Effector CD4-positive, alpha-beta T cell (primary cell): ENCODE data around the gene CCDC188.

Experiments
- DNase-seq: peaks from one replicate; pipeline ENCODE4 v3.0.0-alpha.2; 2020

CCDC188 gene

GRCh38 chr22:20116376-20116950 lies 34.4 kb downstream of the CCDC188 start:
- no peak for DNase-seq

DNA sequence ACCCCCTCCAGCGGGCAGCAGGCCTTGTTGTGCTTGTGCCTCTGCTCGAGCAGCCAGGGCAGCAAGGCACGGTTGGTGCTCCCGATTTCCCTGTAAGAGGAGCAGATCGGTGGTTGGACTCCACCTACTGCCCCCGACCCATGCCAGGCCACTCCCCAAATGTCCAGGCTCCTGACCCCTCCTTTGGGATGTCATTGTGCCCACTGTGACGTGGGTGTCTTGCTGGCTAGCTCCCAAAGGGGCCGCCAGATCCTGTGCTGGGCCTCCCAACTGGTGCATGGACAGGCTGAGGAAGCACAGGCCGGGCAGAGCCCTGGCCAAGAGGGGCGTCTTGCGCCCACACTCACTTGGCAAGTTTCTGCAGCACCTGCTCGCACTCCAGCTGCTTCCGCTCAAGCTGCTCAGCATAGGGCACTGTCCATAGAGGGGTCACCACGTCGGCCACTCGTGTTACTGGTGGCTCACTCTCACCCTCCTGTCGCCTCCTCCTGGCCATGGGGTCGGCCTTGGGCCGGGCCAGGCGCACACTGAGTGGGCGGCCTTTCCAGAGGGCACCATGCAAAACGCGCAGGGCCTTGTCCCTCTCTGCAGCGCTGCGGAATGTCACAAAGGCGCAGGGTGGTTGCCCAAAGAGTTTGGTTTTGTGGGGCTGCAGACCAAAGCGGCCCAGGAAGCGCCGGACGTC lies 35.0 kb downstream of the CCDC188 start, which contains the start of gene RANBP1:
Gene RANBP1, plus strand, starts transcription at position 414 of the 685 bp plus-strand sequence. Its CDS starts 81 bp downstream, at position 495.
- no peak for DNase-seq

- DNase-seq, result no peak
Measured at GRCh38 chr22:20114506-20115475, 36.1 kb downstream of the CCDC188 start.

- DNase-seq, result no peak
Measured at GRCh38 chr22:20113551-20114310, 37.1 kb downstream of the CCDC188 start.

- no peak for DNase-seq
Measured at GRCh38 chr22:20112623-20113511, 38.0 kb downstream of the CCDC188 start.

DNA sequence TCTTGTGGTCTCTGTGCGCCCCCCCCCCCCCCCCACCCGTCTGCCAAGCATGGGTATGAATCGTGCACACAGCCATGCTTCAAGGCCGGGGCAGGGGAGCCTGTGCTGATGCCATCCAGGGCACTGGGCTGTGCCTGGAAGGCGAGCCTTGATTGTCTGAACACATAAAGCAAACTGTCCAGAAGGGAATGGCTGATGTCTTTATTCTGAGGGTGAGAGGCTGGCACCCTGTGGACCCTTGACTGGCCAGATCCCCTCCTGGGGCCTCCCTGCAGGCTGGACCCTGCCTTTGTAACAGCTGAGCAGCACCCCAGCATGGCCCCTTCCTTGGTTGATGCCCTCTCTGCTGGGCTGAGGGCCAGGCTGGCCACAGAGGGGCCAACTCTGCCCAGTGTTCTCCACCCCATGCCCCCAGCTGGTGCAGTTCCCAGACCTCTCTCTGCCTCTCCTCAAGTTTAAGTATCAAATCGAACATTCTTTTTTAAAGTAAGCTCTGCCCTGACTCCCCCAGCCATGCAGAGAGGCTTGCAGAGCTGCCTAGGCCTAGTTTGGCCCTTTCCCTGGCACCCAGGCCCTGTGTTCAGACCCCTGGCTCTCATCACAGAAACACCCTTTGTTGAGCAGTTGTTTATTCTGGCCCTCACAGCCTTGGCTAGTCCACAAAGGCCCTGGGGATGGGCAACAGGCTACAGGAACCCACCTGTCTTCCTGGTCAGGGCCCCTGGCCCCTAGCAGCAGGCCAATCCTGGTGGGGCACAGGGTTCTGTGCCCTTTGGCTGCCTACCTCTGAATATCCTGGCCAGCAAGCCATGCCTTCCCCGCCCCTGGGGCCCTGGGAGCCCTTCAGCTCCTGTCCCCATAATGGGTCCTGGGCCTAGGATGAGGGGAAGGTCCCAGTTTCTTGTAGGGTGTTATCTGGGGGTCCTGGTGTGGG lies 38.9 kb downstream of the CCDC188 start:
- no peak for DNase-seq

DNA sequence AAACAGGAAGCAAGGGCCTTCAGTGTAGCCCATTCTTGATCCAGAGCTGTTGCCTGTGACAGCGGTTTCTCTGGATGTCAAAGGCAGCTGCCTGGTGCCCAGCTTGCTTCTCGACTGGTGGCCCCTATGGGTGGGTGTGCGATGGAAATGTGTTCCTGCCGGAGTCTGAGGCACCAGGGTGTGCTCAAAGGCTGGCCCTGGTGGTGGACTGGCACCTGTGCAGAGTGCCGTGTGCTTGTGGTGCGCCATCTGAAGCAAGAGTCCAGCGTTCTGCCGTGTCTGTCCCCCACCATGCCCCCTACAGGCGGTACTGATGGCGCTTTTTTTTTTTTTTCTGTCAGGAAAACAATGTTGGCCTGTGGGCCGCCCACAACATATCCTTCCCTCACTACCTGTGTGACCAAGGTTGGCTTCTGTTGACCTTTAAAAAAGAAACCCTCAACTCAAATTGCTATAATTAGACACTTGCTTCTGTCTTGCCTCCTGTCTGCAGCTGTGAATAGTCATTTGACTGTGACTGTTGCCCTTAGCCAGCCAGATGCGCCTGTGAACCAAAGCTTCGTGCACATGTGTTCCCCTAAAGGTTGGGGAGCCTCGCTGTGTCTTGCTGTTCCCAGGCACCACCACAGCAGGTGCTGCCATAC lies 39.7 kb downstream of the CCDC188 start:
- no peak for DNase-seq

DNA sequence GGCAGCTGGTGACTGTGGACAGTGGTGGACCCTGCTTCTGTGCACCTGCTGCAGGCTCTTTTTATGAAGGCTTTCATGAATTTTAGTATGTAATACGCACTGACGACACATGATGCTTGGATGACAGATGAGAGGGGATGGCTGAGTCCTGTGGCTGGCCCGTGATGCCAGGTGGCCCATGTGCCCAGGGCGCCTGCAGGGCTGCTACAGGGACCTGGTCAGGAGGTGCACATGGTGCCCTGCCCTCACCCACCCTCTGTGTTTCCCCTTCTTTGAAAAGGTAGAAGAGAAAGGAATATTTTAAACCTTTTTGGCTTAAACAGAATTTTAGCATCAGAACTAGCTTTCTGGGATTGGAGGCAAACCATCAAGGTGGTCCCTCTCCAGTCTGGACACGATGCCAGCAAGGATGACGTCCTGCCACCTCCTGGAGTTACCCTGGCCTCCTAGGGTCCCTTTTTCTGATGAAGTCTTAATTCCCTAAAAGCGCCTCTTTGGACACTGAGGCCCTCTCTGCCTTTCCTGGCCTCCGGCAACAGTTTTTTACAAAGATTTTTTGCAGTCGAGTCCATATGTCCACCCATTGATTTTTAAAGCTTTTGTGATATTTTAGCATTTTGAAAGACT lies 40.4 kb downstream of the CCDC188 start:
- DNase-seq, result no peak

- no peak for DNase-seq
Measured at GRCh38 chr22:20109411-20110358, 41.2 kb downstream of the CCDC188 start.

GRCh38 chr22:20108757-20109230 lies 42.1 kb downstream of the CCDC188 start:
- no peak for DNase-seq

GRCh38 chr22:20107951-20108756 lies 42.7 kb downstream of the CCDC188 start:
- no peak for DNase-seq

DNA sequence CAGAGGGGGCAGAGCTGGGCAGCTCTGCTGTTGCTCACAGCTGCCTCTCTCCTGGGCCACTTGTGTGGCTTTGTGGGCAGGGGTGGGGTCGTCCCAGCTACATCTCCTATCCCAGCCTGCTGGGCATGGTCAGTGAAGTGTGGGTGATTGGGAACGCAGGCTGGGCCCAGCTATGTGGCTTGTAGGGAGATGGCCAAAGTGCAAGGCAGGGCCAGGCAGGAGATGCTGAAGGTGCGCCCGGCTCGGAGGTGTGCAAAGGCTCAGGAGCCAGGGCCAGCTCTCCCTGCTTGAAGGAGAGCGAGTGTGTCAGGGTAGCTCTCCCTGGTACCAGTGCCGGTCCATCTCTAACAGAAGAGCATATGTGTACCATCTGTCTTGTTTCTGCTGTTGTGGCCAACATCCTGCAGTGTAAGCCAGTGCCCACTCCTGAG lies 43.4 kb downstream of the CCDC188 start:
- DNase-seq, result no peak

DNA sequence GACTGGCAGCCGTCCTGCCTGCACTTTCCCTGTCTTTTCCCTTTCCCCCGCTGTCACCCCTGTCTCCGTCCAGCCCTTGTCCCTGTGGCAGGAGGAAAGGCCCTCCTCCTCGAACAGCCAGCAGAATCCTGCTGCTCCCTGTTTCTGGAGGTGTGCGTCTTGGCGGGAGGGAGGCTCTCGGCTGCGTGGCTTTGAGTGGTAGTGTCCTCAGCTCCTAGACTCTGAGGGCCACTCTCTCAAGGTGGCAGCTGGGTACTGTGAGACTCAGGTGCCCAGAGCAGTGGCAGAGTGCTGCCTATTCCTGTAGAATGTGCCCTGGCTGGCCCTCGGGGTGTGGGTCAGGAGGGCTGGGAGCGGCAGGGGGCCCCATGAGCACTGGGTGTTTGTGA lies 44.0 kb downstream of the CCDC188 start:
- DNase-seq, result no peak

DNA sequence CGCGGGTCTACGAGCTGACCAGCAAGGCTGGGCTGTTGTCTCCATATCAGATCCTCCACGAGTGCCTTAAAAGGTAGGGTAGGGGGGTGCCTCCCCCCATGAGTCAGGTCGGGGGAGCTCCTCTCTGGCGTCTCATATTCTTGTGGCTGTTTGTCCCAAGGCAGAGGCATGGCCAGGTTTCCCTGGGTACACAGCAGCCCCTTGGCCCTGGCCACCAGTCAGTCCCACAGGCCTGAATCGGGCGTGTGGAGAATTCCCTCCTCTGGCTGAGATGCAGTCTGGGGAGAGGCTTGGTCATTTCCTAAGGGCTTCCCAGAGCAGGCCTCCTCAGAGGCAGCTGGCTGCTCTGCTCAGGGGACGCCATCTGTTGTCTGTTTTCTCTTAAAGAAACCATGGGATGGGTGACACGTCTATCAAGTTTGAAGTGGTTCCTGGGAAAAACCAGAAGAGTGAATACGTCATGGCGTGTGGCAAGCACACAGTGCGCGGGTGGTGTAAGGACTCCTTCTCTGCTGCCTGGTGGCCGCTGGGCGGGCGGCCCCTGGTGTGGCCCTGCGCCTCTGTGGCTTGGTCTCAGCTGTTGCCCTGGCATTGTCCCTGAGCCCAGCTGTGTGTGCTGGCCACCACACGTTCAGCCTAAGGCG lies 44.5 kb downstream of the CCDC188 start:
- DNase-seq, result no peak

- DNase-seq, result no peak
Measured at GRCh38 chr22:20105456-20106204, 45.2 kb downstream of the CCDC188 start.
